MCF 10A (cell line): ENCODE results near the gene SNX32. TPM values are rescaled to one million over a fixed set of nuclear protein-coding genes. Genes with fewer than 3 reads are reported as not detected.

ENCODE experiments used
- BruUV-seq: library from RNA; stranded (reverse); fragments of 400-500 nt; replicated peaks from 2 replicates; lab custom pipeline; 2021; lab: Mats Ljungman, UMichigan
- CTCF ChIA-PET: fragments of 300-600 bp; sonication (Branson Sonifier 250); formaldehyde crosslinking; extraction: SDS; loops from one replicate; lab custom pipeline; 2021; ENCODE audit warnings: antibody characterized with exemption, inconsistent platforms; lab: Yijun Ruan, JAX
- POLR2A ChIA-PET: fragments of 300-600, 350-650 bp; sonication (Branson Sonifier 250); formaldehyde crosslinking; extraction: SDS; loops from one replicate; lab custom pipeline; 2020; ENCODE audit warnings: antibody characterized with exemption, inconsistent platforms; lab: Yijun Ruan, JAX
- DNase-seq: peaks from one replicate; pipeline ENCODE4 v3.0.0-alpha.2; 2018; ENCODE audit not compliant: unreplicated experiment
- H3K27ac Mint-ChIP-seq: one replicate; pipeline ENCODE4 v1.8.0; 2022; ENCODE audit warnings: mild to moderate bottlenecking, low read depth, mixed read lengths; ENCODE audit not compliant: unreplicated experiment
- H3K27me3 Mint-ChIP-seq: one replicate; pipeline ENCODE4 v1.8.0; 2022; ENCODE audit warnings: mixed read lengths; ENCODE audit not compliant: insufficient read depth, unreplicated experiment
- H3K36me3 Mint-ChIP-seq: one replicate; pipeline ENCODE4 v1.8.0; 2022; ENCODE audit warnings: mild to moderate bottlenecking, moderate library complexity, mixed read lengths; ENCODE audit not compliant: insufficient read depth, unreplicated experiment
- H3K4me1 Mint-ChIP-seq: one replicate; pipeline ENCODE4 v1.8.0; 2022; ENCODE audit warnings: mixed read lengths; ENCODE audit not compliant: insufficient read depth, unreplicated experiment
- H3K4me3 Mint-ChIP-seq: one replicate; pipeline ENCODE4 v1.8.0; 2022; ENCODE audit warnings: mild to moderate bottlenecking, moderate library complexity, mixed read lengths; ENCODE audit not compliant: unreplicated experiment
- H3K9me3 Mint-ChIP-seq: one replicate; pipeline ENCODE4 v1.8.0; 2022; ENCODE audit warnings: mixed read lengths; ENCODE audit not compliant: unreplicated experiment
- CTCF ChIP-seq: fragments of 200-600 bp; IDR thresholded peaks from one replicate; pipeline ENCODE4 v1.8.0; 2022; ENCODE audit warnings: antibody characterized with exemption, mild to moderate bottlenecking; ENCODE audit not compliant: unreplicated experiment
- intact Hi-C: fragments of 100-400 bp; cut with micrococcal nuclease; formaldehyde crosslinking; loops from 2 replicates; pipeline ENCODE4 v1.14.1; 2022
- total RNA-seq: library from RNA; stranded (reverse); gene quantifications from 2 replicates; pipeline ENCODE4 v1.2.3, GENCODE V29; 2022

SNX32 gene
- total RNA-seq, 1 experiment from 2014 or later: not detected

DNA sequence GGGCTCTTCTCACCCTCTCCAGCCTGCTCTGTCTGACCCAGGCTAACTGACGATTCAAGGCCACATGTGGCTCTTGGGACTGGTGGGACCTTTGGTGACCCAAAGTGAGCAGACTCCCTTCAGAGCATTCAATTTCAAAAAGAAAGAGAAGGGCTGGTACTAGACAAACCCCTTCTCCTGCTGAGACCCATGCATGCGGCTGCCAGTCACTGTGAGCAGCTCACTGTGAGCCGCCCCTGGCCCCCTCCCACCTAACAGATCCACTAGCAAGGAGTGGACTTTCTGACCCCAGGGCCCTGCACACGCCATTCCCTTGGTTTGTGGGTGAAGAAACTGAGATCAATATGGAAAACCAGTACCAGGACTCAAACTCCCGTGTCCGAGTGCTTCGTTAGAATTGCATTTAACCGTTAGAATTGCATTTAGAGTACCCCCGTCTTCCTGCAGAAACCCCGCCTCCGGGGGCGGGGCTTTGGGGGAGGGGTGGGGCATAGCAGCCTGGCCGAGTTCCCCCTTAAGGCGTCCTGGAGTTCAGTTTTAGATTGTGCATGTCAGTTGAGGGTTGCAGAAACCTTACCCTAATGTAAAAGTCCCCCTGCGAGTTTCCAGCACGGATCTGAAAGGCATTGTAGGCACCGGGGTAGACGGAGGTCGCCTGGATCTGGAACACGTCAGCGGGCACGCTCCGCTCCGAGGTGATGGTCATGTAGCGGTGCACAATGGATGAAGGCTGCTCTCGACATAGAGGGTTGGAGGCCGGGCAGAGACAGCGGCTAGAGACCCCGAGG, 33.7 kb downstream of the SNX32 start:
- Mint-ChIP-seq H3K36me3 (peaks cover 29% of the 10 kb centered on the region), H3K9me3 (no peaks in the 10 kb centered on the region)
- no peak for DNase-seq

GRCh38 chr11:65868076-65868667, 34.4 kb downstream of the SNX32 start:
- TF ChIP-seq CTCF: no peak
- H3K9me3 Mint-ChIP-seq: no peaks in the 10 kb centered on the region
- intact Hi-C loops: no loop called here
- no peak overlapping the region for H3K4me3 Mint-ChIP-seq
- POLR2A ChIA-PET: interaction anchor here (1.0 to 4.6 kb wide), 4 partner anchors 9 to 52 kb away, joined by 3 to 57 read pairs (median 15); partner anchors contain the start of genes CCDC85B, CFL1, FIBP and MUS81
- peaks cover 4% of the 10 kb centered on the region for H3K4me1 Mint-ChIP-seq
- DNase-seq: no peak
- no TSS peak for BruUV-seq
- CTCF ChIA-PET: interaction anchor here (1.2 to 4.5 kb wide), 3 partner anchors 8 to 18 kb away, joined by 3 to 41 read pairs (median 6); partner anchors contain the start of gene MUS81
- peaks cover 29% of the 10 kb centered on the region for H3K36me3 Mint-ChIP-seq
- H3K27me3 Mint-ChIP-seq: no peaks in the 10 kb centered on the region
- H3K27ac Mint-ChIP-seq: no peak overlapping the region

More for the DNA sequence above, 33.7 kb downstream of the SNX32 start:
- no TSS peak for BruUV-seq
- ChIA-PET CTCF (interaction anchor here (0.8 to 1.3 kb wide), 2 partner anchors 17 to 20 kb away, joined by 3 to 4 read pairs; partner anchors contain the start of gene FIBP), POLR2A (interaction anchor here (0.8 kb wide), 1 partner anchor 9 kb away, joined by 4 read pairs; the partner anchor contains the start of gene CFL1)
- H3K27ac Mint-ChIP-seq: no peak overlapping the region
- H3K4me1 Mint-ChIP-seq: peaks cover 6% of the 10 kb centered on the region
- TF ChIP-seq CTCF: no peak
- no peaks in the 10 kb centered on the region for H3K27me3 Mint-ChIP-seq
- no peak overlapping the region for H3K4me3 Mint-ChIP-seq
- intact Hi-C loops: no loop called here

DNA sequence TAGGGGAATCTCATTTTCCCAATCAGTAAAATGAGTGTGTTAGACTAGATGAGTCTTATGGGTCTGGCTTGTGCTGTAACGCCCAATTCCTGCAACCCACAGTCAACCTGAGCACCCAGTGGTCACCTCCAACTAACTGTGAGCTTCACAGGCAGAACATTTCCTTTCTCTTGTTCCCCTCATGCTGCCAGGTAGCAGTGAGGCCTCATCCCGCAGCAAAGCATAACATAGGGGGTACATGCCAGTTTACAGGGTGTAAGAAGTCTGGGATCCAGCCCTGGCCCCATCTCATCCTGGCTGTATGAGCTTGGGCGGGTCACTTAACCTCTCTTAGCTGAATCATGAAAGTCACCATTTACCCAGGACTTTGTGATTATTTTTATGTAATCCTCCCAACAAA, 35.1 kb downstream of the SNX32 start:
- Mint-ChIP-seq H3K27me3 (no peaks in the 10 kb centered on the region), H3K27ac (no peak overlapping the region), H3K4me1 (peaks cover 7% of the 10 kb centered on the region), H3K36me3 (peaks cover 22% of the 10 kb centered on the region), H3K4me3 (no peak overlapping the region), H3K9me3 (no peaks in the 10 kb centered on the region)
- no peak for TF ChIP-seq CTCF
- no peak for DNase-seq
- BruUV-seq: no TSS peak
- CTCF ChIA-PET: interaction anchor here (0.7 to 4.5 kb wide), 5 partner anchors 9 to 506 kb away, joined by 3 to 41 read pairs (median 3); partner anchors contain the start of gene MUS81
- POLR2A ChIA-PET: interaction anchor here (1.0 to 4.6 kb wide), 5 partner anchors 9 to 285 kb away, joined by 3 to 57 read pairs (median 4); partner anchors contain the start of genes CCDC85B, CFL1, FIBP and MUS81
- intact Hi-C loops: no loop called here
